CD4-positive, alpha-beta T cell treated with Interleukin-1 beta for 1 hour (primary cell): ENCODE data around the gene ARSK.
"Not testable (repeated sequence)": the region's sequence is repeated elsewhere in the genome, so short reads cannot be mapped to it uniquely, and the experiment has no call there.

Source experiments
- DNase-seq, 2 donors: peaks; one replicate each; pipeline ENCODE4 v3.0.0-alpha.2; 2020 to 2022

The ARSK gene

DNA sequence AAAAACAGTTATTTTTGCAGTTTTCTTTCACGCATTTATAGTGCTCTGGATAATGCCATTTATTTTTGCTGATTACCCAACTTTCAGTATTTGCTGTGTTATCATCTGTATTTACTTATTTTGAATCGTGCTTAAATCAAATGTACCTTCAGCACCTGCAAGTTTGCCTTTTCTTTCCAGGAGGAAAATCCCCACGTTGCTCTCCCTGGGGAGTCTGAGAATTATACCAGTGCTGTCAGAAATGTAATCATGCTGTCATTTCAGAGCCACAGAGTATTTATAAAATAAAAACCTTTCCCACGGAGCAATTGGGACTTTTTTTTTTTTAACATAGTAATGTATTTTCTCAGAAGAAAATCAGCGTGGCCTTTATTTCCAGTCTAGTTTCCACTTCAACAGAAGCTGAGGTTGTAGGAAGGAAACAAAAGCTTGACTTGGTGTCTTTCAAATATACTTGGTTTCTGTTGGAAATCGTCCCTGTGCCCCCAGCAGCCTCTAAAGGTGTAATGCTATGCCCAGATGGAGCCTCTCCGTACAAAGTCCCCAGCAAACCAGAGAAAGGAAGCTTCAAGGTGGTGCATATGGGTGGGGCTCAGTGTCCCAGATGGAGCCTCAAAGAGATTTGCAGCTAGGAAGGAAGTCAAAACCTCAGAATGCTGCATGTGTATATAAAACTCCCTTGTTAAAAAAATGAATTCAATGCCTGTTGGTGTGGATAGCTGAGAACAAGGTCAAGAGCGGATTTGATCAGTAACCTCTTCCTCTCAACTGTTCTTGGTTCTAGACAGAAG, 67.1 kb downstream of the ARSK start:
- peak; percentile 19 to 60 for DNase-seq

DNA sequence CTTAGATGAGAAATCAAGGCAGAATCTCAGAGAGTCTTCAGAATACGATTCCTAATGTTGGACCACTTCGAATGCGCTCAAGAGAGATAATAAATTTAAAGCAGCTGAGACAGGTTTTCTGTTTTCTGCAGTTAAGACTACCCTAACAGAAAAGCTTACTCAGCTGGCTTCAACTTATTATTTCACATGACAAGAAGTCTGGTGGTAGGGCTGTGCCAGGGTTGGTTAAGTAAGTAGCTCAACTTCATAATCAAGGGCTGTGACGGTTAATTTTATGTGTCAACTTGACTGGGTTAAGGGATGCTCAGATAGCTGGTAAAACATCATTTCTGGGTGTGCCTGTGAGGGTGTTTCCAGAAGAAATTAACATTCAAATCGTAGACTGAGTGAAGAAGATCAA, 68.8 kb downstream of the ARSK start:
- no peak for DNase-seq

DNA sequence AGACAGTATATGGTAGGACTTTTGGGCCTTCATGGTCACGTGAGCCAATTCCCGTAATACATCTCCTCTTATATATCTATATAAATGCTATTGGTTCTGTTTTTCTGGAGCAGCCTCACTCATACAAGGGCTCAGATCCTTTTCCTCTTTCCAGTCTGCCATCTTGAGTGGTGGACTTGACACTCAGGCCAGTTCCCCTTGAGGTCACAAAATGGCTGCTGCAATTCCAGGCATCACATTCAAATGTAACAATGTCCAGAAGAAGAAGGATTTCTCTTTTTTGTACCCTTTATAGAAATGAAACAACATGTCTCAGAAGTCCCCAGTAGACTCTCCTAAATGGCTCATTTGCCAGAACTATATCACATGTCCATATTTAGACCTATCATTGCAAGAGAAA, 69.5 kb downstream of the ARSK start:
- no peak for DNase-seq

DNA sequence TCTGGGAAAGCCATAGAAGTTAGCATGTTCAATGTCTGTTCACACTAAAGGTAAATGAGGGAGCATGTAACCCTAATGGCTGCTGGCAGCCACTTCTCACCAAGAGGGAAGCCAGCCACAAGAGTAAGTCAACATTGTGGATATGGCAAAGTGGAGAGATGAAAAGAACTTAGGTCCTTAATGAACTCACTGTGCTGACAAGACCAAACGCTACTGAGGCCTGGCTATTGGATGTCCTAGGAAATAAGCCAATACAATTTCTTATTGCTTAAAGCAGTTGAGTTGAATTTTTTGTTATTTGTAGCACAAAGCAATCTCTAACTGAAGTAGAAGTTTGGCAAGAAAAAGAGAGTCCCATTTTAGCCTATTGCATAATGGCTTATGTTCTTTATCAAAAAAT, 71.8 kb downstream of the ARSK start:
- DNase-seq: no peak

DNA sequence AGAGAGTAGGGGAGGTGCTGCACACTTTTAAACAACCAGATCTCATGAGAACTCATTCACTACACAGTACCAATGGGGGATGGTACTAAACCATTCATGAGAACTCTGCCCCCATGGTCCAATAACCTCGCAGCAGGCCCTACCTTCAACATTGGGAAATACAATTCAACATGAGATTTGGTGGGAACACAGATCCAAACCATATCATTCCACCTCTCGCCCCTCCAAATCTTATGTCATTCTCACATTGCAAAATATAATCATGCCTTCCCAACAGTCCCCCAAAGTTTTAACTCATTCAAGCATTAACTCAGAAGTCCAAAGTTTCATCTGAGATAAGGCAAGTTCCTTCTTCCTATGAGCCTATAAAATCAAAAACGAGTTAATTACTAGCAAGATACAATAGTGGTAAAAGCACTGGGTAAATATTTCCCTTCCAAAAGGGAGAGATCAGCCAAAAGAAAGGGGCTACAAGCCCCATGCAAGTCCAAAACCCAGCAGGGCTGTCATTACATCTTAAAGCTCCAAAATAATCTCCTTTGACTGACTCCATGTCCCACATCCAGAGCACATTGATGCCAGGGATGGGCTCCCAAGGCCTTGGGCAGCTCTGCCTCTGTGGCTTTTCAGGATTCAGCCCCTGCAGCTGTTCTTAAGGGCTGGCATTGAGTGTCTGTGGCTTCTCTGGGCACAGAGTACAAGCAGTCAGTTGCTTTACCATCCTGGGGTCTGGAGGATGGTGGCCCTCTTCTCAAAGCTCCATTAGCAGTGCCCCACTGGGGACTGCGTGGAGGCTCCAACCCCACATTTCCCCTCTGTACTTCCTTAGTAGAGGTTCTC, 73.3 kb downstream of the ARSK start:
- no peak for DNase-seq

DNA sequence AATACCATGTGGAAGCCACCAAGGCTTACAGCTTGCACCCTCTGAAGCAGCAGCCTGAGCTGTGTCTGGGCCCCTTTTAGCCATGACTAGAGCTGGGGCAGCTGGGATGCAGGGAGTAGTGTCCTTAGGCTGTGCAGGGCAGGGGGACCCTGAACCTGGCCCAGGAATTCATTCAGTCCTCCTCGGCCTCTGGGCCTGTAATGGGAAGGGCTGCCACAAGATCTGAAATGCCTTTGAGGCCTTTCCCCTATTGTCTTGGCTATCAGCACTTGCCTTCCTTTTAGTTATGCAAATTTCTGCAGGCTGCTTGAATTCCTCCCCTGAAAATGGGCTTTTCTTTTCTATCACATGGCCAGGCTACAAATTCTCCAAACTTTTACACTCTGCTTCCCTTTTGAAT, 74.0 kb downstream of the ARSK start:
- DNase-seq: no peak

DNA sequence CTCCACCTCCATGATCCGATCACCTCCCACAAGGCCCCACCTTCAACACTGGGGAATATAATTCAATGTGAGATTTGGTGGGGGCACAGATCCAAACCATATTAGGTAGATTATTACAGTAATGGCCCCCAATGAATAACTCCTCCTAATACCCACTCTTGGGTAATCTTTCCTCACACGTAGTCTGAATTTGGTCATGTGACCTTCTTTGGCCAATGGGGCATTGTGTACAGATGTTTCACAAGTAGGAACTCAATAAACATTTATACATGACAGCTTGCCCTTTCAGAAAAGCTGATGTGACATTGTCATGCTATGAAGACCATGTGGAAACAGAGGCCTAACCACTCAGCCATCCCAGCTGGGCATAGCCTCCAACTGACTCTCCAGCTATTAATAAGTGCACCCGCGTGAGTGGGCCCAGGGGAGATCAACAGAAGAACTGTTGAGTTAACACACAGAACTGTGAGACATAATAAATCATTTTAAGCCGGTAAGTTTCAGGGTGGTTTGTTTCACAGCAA, 75.6 kb downstream of the ARSK start:
- no peak for DNase-seq

DNA sequence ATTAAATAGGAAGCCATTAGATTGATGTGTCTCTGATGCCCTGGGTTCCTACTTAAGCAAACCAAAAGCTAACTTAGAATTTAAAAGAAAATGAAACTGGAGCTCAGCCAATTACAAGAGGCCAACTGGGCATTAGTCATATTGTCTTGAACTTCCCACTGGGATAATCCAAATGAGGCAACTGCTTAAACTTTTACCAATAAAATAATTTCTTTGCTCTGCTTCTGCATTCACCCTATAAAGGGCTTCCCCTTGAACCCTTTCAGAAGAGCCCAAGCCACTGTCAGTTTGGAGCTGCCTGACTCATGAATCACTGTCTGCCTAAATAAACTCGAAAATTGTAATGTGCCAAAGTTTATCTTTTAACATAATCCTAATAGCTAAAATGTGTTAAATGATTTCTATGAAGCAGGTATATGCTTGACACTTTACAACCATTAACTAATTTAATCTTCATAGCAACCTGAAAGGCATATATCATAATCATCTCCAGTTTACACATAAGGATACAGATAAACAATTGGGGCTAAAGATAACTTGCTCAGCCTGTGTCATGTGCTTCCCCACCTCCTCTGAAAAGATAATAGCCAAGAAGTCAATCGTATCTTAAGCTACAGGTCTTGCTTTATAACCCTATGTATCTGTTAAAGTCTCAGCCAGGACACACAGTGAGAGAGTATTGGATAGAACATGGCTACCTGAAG, 76.5 kb downstream of the ARSK start:
- no peak for DNase-seq

DNA sequence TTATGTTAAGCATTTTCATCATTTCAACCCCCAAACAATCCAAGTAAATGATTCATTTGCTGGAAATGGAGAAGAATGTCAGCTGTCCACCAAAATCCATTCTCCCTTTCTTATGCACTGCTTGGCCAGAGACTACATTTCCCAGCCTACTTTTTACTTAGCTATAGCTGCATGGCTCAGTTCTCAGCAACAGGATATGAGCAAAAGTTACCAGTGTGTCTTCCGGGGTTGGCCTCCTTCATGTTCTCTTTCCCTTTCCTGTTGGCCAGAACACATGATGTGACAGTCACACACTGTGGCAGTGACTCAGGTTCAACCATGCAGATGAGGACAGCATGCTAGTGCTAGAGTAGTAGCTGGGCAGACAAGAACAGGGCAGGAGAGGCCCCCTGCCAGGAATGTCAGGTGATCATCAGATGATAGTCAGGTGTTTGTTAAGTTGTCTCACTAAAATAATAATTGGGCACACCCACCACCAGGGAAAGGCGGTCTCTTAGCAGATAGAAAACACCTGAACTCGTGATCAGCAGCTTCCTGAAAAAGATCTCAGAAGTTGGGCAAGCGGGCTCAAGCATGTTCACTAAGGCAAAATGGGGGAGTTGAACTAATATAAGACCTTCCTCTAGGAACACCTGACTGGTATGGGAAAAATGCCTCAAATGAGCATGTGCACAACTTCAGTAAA, 77.2 kb downstream of the ARSK start:
- DNase-seq: peak; percentile 72 to 82

DNA sequence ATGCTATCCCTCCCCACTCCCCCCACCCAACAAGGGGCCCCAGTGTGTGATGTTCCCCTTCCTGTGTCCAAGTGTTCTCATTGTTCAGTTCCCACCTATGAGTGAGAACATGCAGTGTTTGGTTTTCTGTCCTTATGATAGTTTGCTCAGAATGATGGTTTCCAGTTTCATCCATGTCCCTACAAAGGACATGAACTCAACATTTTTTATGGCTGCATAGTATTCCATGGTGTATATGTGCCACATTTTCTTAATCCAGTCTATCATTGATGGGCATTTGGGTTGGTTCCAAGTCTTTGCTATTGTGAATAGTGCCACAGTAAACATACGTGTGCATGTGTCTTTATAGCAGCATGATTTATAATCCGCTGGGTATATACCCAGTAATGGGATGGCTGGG, 78.0 kb downstream of the ARSK start:
- not testable (repeated sequence) for DNase-seq

DNA sequence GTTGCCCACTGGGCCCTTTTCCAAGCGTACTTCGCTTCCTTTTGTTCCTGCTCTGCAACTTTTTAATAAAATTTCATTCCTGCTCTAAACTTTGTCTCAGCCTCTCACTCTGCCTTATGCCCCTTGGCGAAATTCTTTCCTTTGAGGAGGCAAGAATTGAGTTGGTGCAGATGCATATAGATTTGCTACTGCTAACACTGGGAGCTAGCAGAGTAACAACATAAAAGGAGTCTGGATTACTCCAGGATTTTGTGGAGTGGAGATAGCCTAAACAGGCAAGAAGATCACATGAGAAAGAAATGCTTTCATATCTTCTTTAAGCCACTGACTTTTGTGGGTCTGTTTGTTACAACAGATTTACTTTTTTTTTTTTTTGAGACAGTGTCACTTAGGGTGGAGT, 78.8 kb downstream of the ARSK start:
- no peak for DNase-seq

DNA sequence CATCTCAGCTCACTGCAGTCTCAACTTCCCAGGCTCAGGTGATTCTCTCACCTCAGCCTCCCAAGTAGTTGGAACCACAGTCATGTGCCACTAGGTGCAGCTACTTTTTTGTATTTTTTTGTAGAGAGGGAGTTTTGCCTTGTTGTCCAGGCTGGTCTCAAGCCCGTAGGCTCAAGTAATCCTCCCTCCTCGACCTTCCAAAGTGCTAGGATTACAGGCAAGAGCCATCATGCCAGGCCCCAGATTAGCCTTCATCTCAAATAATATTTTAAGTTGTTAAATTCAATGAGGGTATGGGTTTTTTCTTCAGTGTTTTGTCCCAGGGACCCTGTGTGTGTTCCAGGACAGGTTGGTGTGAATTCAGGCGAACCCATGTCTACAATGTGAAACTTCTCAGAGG, 79.2 kb downstream of the ARSK start:
- no peak for DNase-seq

DNA sequence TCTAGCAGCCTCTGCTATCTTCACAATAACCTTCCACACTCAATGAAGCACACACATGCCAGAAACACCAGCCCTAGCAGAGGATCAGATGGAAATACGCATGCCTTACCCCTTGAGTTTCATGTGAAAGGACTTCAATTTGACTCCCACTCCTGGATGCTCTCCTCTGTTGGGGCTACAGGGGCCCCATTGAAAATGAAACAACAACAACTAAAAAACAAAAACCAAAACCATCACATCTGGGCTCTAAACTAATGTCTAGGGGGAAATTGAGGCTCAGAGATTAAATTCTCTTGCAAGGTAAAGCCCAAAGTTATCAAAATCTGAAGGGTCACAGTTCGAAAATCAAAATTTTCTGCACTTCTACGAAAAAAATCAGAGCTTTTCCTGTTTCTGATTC, 83.7 kb downstream of the ARSK start:
- DNase-seq: no peak

DNA sequence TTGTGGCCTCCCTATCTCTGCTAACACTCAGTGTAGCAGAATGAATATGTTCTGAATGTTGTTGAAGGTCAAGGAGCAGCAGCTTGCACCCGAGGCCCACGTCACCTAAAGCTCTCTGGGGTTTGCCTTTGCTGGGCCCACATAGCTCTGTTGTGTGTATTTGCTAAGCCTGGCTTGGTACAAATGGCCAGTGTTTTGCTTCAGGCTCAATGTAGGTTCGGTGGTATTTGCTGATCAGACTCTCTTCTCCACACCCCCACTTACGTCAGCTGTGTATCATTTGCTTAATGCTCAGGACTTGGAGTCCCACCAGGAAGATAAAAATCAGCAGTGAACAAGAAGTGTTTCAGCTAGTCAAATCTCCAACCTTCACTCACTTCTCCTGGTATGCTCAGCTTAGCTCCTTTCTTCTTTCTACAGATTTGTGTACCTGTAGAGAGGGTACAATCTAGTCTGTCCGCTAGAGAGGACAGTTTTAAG, 86.9 kb downstream of the ARSK start:
- no peak for DNase-seq

DNA sequence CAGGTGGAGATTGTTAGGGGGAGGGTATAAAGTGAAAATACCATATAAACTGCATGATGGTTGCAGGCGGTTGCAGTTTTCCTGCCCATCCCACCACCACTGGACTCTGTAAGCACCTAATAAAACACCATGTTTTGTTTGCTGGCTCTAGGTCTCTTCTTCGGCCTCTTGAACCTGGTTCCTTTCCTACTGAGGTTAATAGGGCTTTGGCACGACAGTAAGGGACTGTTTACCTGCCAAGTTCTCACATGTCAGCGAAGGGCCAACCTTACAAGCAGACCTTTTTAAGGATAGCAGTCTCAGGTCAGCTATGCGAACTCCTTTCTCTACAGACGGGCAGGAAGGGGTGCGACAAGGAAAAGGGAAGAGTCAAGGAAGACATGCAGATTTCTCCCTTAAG, 88.3 kb downstream of the ARSK start:
- DNase-seq: no peak

DNA sequence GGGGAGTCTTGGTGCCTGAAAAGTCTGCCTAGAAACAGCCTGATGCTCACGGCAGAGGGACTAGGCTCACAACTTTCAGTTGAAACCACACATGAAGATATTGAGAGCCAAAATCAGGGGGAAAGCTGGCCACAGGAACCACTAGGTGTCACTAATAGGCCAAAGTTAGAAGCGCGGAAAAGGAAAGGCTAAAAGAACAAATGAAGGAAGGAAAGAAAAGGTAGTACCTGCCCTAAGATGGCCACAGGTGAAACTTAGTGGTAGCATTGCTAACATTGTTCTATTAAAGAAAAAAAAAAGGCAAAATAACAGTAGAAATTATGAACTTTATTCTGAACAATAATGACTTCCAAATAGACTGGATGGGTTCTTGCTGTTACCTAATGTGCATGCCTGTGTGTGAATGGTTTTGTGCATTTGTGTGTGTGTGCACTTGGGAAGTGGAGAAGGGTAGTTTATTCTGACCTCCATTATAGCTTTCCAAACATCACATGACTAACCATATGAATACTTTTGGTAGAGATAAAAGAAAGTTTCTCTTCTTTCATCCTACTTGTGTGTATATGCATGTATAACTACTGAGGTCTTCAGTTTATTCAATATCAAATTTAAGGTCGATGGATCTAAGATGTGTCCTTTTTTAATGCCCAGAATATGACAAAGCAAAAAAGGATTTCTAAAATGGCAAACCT, 89.6 kb downstream of the ARSK start:
- peak; percentile 42 to 72 for DNase-seq

DNA sequence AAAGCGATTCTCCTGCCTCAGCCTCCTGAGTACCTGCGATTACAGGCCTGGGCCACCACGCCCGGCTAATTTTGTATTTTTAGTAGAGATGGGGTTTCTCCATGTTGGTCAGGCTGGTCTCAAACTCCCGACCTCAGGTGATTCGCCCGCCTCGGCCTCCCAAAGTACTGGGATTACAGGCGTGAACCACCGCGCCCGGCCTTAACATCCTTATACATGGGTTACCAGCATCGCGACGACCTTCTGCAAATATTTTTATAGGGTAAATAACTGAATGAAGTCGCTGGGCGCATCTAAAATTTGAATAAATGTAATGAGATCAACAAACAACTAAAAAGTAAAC, 91.3 kb downstream of the ARSK start:
- not testable (repeated sequence) for DNase-seq

DNA sequence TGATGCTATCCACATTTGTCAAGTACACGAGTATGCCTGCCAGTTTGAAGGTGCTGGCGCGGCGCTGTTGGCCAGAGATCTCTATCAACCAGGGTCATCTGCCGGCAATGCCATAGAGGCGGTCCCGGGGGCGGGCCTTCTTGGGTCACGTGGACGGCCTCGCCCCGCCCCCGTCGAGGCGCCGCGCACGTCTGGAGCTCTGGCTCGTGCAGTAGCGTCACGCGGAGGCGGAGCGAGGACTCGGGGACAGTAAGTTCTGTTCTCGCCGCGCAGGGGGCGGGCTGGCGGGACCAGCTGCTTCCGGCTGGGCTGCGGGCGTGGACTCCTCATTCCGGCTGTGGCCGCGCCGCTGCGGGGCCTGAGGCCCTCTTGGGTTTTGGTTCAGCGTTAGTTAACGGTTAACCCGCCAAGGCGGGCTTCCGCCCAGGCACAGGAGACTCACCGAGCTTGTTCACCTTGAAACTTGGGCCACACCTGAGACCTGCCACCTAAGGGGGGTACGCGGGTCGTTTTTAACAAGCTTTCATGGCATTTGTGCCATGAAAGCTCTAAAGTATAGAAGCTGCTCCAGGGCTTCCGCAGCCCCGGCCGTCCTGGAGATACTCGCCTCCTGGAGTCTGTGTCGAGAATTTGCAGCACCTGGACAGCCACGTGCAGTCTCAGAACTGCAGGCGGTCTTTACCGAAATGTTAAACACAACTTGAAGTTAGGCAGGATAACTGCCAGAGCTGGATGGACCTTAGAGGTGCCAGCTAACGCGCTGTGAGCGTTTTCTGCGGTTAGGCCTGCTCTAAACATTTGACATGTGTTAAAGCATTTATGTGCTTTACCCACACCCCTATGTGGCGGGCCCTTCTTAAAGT, 91.9 kb downstream of the ARSK start, which contains the start of gene RFESD:
Gene RFESD (plus strand): TSS at position 209 of the 863 bp plus-strand sequence. CDS start 5,495 bp downstream, outside the sequence.
- peak; percentile 94 to 96 for DNase-seq

DNA sequence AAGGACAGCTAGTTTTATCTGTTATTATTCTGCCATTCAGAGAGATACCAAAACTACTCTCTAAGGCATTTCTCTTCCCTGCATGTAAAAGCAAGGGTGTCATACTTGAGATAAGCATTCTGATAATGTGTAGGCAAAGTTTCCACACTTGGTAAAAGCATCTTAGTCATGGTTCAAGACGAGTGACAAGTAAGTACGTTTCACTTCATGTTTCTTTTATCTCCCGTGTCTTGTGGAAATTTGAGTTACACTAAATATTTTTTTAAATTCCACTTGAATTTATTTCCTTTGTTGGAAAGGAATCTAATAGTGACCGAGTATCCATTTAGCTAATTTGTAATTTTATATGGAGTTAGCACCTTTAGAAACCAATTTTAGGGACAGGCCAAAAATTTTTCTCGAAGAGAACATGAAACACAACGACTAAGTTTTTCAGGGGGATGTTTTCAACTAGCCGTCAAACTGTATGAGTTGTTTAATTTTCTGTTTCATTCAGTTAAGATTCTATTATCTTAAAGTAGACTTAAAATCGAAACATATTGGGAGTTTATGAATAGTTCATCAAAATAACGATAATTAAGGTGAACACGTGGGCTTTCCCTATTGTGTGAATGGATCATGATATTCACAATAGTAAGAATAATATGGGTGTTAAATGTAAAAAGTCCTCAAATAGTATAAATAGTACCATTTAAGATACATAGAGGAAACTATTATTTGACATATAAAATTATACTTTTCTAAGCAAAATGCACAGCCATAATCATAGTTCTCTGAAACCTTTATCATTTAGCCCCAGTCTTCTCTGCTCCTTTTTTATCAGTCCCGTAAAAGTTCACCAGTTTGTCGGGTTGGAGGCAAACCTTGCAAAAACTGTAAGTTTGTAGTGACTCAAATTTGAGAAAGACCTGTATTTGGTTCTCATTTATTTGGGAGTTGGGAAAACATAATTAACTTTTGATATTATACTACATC, 93.3 kb downstream of the ARSK start:
- no peak for DNase-seq

DNA sequence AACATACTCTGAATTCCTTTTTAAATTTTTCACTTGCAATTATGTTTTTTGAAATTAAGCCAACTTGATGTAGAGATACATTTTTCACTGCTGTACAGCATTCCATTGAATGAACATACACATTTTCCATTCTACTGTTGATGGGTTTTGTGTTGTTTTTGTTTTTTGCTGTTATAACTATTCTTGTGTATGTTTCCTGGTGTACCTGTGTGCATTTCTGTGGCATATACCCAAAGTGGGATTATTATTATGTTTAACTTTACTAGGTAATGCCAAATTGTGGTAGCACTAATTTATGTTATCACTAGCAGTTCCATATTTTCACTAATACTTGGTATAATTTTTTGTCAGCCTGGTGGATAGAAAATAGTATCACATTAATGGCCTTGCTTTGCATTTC, 94.4 kb downstream of the ARSK start:
- no peak for DNase-seq
